Midbrain (tissue), 1 donor: ENCODE data around the gene CDK5.
"Not testable (repeated sequence)": the region's sequence is repeated elsewhere in the genome, so short reads cannot be mapped to it uniquely, and the experiment has no call there.

Experiments used
- DNase-seq: peaks from one replicate; lab custom pipeline; 2025; lab: John Stamatoyannopoulos, UW

Gene CDK5

DNA sequence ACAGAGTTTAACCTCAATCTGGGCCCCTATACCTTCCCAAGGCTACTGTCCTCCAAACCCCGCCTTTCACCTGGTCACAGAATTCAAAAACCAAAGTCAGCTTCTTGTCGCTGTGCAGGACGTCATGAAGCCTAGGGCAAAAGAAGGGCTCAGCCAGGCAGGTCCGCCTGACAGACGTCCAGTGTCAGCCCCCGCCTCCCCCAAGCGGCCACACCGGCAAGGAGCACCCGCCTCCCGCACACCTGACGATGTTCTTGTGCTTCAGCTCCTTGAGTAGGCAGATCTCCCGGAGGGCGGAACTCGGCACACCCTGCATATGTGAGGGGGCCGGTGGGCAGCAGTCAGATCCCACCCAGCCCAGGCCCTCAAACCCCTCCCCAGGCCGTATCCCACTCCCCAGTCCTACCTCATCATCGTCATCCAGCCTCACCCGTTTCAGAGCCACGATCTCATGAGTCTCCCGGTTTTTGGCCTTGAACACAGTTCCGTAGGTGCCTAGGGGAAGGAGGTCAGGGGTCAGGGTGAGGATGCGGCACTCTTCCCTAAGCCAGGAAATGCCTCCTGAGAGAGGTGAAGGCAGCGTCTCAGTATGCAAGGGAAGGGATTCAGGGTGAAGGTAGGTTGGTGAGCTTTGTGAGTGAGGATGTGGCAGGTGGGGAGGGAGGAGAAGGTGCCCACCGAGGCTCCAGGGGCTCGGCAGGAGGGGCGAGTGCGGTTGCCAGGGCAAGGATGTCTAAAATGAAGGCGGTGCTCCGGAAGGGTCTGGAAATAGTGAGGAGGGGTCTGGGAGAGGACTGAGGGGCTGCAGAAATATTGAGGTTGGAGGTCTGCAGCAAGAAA, 811 bp downstream of the CDK5 start:
- DNase-seq = no peak

GRCh38 chr7:151056283-151056665, 1.4 kb downstream of the CDK5 start:
- DNase-seq = no peak

GRCh38 chr7:151053751-151054150, 3.9 kb downstream of the CDK5 start:
- DNase-seq = no peak

DNA sequence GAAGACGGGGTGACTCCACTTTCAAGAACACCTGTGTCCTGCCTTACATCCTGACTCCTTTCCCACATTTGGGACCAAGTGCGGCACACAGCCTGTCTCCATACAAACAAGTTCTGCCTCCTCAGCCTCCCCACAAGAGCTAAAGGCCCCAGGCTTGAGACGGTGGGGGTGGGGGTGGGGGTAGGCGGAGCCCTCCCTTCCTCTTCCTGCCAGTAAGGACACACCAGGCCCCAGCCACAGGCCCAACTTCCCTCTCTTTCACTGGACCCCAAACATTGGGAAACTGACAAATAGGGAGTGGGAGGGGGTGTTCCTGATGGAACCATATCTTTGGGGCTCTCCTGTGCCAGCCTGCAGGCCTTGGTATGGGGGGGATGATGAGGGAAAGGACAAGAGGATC, 4.6 kb downstream of the CDK5 start:
- no peak for DNase-seq

DNA sequence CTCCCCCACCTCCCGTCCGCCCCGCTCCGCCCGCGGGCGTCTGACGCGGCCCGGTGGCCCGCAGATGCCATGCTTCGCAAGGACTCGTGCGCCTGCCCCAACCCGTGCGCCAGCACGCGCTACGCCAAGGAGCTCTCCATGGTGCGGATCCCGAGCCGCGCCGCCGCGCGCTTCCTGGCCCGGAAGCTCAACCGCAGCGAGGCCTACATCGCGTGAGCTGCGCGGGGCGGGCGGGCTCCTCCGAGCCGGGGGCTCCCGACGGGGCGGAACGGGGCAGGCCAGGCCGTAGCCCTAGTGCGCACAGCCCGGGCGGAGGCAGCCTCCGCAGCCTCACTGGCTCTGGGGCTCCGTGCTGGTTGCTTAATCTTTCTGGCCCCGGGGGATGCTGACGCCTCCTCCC, 6.6 kb downstream of the CDK5 start:
- DNase-seq = peak; percentile 16

DNA sequence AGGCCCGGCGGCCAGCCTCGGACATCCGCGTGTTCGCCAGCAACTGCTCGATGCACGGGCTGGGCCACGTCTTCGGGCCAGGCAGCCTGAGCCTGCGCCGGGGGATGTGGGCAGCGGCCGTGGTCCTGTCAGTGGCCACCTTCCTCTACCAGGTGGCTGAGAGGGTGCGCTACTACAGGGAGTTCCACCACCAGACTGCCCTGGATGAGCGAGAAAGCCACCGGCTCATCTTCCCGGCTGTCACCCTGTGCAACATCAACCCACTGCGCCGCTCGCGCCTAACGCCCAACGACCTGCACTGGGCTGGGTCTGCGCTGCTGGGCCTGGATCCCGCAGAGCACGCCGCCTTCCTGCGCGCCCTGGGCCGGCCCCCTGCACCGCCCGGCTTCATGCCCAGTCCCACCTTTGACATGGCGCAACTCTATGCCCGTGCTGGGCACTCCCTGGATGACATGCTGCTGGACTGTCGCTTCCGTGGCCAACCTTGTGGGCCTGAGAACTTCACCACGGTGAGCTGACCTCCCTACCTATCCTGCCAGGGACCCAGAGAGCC, 8.7 kb downstream of the CDK5 start:
- DNase-seq = no peak

GRCh38 chr7:151047976-151048815, 9.5 kb downstream of the CDK5 start, which contains the start of gene ASIC3:
Gene ASIC3 (plus strand): TSS chr7:151048531. CDS start chr7:151048886, 355 bp downstream.
- DNase-seq = no peak

DNA sequence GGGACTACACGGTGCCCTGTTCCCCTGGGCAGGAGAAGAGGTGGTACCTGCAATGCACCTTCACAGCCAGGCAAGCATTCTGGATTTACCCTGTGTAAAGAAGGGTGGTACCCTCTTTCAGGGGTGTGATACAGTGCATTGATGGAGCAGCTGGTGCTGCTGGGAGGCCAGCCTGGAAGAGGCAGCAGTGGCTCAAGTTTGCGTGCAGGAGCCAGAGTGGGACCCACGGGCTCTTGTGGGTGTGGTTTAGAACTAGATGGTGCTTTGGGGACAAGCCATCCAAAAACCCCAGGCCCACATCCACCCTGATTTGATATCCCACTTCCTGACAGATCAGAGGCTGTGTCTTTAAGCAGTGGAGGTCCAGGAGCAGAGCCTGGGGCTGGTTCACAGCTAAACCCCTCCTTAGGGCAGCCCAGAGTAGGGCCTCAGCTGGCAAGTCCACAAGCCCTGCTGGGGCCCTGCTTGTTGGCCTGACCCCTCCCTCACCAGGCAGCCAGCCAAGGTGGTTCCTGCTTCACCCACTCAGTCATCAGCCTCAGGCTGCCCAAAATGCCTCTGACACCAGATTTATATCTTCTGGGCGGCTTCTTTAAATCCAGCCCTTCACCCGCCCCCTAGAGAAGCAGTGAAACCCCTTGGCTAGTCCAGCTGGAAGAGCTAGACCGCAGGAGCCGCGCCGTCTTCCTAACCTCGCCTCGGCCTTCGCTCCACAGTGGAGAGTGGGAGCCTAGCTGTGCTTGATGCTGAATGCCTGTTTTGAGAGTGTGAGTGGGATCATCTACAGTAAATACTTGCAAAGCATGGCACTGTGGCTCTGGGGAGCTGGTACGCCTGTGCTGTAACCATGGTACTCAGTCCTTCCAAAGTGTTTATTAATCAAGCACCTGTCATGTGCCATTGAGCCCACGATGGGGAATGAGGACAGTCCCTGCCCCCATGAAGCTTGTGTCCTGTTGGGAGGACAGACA, 10.8 kb downstream of the CDK5 start:
- no peak for DNase-seq

DNA sequence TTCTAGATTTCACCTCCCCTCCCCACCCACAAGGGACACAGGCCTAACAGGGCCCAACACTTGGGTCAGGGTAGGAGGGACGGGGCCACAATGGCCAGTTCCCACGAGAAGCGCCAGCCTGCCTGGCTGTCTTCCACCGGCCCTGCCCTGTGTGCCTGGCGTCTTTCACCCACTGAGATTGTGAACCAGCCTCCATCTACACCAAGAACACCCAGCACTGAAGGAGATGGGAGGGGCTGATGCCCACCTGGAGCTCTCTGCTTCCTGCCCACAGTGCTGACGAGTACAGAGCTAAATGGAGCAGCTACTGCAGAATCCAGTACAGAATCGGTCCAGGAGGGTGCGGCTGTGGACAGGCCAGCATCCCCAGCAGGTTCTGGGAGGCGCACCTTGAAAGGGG, 11.7 kb downstream of the CDK5 start:
- no peak for DNase-seq

DNA sequence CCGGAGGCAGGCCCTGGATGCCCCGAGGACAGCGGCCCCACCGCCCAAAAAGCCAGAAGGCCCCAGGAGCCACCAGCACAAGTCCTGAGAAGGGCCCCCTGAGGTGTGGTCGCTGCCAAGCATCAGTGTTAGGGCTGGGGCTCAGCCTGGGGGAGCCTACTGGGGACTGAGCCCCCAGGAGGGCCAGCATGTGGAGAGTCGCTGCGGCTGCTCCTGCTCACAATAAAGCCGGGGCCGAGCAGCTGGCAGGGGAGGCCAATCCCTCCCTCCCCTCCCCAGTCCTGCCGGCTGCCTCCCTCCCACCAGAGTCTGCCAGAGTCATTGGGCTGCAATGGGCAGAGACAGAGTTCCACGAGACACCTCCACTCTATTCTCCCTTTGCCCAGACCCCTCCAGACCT, 12.4 kb downstream of the CDK5 start:
- DNase-seq = no peak

DNA sequence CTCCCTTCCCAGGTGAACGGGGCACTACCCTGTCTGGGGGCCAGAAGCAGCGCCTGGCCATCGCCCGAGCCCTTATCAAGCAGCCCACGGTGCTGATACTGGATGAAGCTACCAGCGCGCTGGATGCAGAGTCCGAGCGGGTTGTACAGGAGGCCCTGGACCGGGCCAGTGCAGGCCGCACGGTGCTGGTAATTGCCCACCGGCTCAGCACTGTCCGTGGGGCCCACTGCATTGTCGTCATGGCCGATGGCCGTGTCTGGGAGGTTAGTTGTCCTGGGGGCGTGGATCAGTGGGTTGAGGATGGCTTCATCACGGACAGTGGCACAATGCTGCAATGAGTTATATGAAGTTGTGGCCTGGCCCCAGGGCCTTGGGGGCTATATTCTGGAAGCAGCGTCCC, 13.7 kb downstream of the CDK5 start:
- no peak for DNase-seq

DNA sequence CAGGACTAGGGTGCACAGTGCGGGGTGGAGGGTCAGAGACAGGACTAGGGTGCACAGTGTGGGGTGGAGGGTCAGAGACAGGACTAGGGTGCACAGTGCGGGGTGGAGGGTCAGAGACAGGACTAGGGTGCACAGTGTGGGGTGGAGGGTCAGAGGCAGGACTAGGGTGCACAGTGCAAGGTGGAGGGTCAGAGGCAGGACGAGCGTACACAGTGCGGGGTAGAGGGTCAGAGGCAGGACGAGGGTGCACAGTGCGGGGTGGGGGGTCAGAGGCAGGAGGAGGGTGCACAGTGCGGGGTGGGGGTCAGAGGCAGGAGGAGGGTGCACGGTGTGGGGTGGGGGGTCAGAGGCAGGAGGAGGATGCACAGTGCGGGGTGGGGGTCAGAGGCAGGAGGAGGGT, 14.2 kb downstream of the CDK5 start:
- not testable (repeated sequence) for DNase-seq

DNA sequence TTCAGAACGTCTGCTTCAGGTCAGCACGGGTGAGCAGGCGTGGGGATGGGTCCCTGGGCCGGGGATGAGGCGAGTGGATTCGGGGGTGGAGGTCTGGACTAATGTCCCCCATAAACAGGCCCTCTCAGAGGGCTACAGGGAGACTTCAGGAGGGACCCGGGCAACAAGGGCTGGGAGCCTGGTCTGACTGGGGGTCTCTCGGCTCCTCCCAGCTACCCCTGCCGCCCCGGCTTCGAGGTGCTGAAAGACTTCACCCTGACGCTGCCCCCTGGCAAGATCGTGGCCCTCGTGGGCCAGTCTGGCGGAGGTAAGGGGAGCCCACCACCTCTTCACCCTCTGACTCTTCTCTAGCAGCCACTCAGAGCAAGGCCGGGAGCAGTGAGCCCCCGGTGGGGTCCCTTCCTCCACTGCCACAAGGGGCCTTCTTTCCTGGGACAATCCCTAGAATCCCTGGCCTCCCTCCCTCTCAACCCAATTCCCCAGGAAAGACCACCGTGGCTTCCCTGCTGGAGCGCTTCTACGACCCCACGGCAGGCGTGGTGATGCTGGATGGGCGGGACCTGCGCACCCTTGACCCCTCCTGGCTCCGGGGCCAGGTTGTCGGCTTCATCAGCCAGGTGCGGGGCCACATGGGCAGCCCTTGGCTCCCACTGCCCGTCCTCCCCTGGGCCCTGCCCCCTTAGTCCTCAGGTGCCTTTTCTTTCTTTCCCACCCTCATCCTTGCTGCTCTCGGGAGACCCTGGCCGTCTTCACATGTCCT, 16.9 kb downstream of the CDK5 start:
- no peak for DNase-seq

- no peak for DNase-seq
Measured at GRCh38 chr7:151039850-151040548, 17.7 kb downstream of the CDK5 start.

DNA sequence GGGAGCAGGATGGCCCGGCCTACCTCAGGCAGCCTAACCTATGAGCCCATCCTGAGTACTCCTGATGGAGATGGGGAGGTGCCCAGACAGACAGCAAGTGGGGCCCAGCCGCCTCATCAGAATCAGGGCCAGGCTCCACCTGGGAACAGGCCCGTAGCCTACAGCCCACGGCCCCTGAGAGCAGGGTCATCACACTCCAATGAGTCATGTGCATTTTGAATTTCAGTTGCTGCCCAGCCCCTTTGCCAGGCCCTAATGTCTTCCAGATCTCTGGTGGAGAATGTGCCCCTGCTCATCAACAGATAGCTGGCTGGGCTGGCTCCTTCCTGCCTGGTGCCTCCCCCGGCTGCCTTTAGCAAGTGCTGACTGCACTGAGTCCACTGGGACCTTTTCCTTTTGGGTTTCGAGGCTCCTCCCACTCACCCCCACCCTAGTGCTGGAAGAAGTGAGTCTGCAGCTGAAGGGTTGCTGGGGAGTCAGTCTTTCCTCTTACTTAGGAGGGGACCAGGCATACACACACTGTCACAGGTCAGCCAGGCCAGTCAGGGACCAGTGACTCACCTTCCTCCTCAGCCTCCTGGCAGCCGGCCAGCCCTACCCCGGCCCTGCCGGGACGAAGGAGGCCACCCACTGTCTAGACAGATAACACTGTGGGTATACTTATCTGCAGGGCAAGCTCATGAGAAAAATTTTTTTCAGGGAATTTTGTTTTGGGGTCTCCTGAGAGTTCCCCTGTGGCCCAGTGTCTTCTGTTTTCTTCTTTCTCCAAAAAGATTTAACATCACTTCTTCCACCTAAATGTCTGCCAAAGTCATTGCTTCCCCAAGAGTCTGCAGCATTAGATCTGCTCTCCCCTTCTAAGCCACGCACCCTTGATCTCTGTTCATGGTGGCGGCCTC, 18.5 kb downstream of the CDK5 start:
- no peak for DNase-seq

- DNase-seq = no peak
Measured at GRCh38 chr7:151035902-151036301, 21.8 kb downstream of the CDK5 start.

- no peak for DNase-seq
Measured at GRCh38 chr7:151035026-151035717, 22.5 kb downstream of the CDK5 start.

DNA sequence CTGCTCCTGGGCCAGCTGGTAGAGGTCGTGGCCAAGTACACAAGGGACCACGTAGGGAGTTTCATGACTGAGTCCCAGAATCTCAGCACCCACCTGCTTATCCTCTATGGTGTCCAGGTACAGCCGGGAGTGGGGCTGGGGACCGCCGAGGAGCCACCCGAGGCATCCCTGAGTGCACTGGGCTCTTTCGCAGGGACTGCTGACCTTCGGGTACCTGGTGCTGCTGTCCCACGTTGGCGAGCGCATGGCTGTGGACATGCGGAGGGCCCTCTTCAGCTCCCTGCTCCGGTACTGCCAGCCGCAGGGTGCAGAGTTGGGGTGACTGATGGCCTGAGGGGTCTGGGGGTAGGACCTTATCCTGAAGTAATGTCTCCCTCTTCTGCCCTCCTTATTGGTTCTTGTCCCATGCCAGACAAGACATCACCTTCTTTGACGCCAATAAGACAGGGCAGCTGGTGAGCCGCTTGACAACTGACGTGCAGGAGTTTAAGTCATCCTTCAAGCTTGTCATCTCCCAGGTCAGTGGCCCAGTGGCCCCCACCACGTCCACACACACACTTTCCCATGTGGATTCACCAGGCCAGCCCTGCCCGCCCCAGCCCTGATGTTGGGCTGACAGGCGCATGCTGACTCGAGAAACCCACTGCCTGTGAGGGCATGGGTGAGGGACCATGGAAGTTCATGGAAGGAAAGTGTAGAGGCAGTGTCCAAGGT, 23.2 kb downstream of the CDK5 start:
- no peak for DNase-seq
